Measurements from ENCODE around the gene NAA38.
A peak's percentile ranks its signal among the peaks of the same experiment; 100 is the strongest.

NAA38 gene

DNA sequence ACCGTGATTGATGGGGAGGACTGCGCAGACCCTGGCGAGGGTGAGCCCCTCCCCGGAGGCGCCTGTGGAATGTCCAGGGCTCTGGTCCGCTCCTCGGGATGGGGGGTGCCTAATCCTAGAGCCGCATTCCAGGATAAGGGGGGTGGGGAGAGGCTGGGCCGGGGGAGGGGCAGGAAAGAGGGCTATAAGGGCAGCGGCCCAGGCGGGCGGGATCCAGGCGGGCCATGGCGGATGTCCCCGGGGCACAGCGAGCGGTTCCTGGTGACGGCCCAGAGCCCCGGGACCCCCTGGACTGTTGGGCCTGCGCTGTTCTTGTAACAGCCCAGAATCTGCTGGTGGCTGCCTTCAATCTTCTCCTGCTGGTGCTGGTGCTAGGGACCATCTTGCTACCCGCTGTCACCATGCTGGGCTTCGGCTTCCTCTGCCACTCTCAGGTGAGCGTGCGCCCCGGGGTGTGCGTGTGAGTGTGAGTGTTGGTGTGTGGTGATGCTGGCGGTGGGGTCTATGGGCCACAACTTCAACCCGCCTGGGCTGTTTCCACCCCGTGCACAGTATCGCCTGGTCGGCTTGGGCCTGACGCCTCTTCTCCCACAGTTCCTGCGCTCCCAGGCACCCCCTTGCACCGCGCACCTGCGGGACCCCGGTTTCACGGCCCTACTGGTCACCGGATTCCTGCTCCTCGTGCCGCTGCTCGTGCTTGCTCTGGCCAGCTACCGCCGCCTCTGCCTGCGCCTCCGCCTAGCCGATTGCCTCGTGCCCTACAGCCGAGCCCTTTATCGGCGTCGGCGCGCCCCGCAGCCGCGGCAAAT is 2.3 kb downstream of the NAA38 start, which contains the start of gene TMEM88:
Gene TMEM88 (plus strand): TSS at position 216 of the 809 bp plus-strand sequence. CDS start 9 bp downstream, at position 225.
- Histone ChIP-seq H3K27me3 (no peaks in the 10 kb centered on the region), H3K4me1 (ENCODE audit: control insufficient read depth in 1 of 2, insufficient read depth in 1 of 2, low read depth in 1 of 2, low read length in 1 of 2) (peaks cover 69 to 76% of the 10 kb centered on the region in 2 experiments), H3K4me3 (ENCODE audit: low read depth in 1 of 2, low read length in 1 of 2) (peak within 1 kb of the TSS; percentile 78 to 94), H3K27ac (peak within 1 kb of the TSS; percentile 98), H3K9me3 (peaks cover 15% of the 10 kb centered on the region), H3K36me3 (peaks cover 66% of the 10 kb centered on the region)
- TF ChIP-seq, protein P1, sequence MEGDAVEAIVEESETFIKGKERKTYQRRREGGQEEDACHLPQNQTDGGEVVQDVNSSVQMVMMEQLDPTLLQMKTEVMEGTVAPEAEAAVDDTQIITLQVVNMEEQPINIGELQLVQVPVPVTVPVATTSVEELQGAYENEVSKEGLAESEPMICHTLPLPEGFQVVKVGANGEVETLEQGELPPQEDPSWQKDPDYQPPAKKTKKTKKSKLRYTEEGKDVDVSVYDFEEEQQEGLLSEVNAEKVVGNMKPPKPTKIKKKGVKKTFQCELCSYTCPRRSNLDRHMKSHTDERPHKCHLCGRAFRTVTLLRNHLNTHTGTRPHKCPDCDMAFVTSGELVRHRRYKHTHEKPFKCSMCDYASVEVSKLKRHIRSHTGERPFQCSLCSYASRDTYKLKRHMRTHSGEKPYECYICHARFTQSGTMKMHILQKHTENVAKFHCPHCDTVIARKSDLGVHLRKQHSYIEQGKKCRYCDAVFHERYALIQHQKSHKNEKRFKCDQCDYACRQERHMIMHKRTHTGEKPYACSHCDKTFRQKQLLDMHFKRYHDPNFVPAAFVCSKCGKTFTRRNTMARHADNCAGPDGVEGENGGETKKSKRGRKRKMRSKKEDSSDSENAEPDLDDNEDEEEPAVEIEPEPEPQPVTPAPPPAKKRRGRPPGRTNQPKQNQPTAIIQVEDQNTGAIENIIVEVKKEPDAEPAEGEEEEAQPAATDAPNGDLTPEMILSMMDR (IDR thresholded peaks at IDR 0.05): no peak

GRCh38 chr17:7854078-7854777 is 3.1 kb downstream of the NAA38 start:
- Histone ChIP-seq H3K4me3 (ENCODE audit: low read depth in 1 of 2, low read length in 1 of 2) (no peak overlapping the region), H3K9me3 (peaks cover 16% of the 10 kb centered on the region), H3K27ac (peak overlapping the region; percentile 98), H3K4me1 (ENCODE audit: control insufficient read depth in 1 of 2, insufficient read depth in 1 of 2, low read depth in 1 of 2, low read length in 1 of 2) (peaks cover 75 to 84% of the 10 kb centered on the region in 2 experiments), H3K27me3 (no peaks in the 10 kb centered on the region), H3K36me3 (peaks cover 74% of the 10 kb centered on the region)
- TF ChIP-seq, protein P1 (IDR thresholded peaks at IDR 0.05): no peak

DNA sequence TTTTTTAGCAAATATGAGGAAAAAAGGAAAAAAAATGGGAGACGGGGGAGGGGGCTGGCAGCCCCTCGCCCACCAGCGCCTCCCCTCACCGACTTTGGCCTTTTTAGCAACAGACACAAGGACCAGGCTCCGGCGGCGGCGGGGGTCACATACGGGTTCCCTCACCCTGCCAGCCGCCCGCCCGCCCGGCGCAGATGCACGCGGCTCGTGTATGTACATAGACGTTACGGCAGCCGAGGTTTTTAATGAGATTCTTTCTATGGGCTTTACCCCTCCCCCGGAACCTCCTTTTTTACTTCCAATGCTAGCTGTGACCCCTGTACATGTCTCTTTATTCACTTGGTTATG is 3.7 kb downstream of the NAA38 start:
- H3K9me3 ChIP-seq: peaks cover 16% of the 10 kb centered on the region
- H3K4me1 ChIP-seq (ENCODE audit: control insufficient read depth in 1 of 2, insufficient read depth in 1 of 2, low read depth in 1 of 2, low read length in 1 of 2): peaks cover 71 to 85% of the 10 kb centered on the region in 2 experiments
- peak overlapping the region; percentile 98 for H3K27ac ChIP-seq
- TF ChIP-seq, protein P1 (IDR thresholded peaks at IDR 0.05): no peak
- no peak overlapping the region for H3K4me3 ChIP-seq (ENCODE audit: low read depth in 1 of 2, low read length in 1 of 2)
- H3K27me3 ChIP-seq: no peaks in the 10 kb centered on the region
- H3K36me3 ChIP-seq: peaks cover 80% of the 10 kb centered on the region

DNA sequence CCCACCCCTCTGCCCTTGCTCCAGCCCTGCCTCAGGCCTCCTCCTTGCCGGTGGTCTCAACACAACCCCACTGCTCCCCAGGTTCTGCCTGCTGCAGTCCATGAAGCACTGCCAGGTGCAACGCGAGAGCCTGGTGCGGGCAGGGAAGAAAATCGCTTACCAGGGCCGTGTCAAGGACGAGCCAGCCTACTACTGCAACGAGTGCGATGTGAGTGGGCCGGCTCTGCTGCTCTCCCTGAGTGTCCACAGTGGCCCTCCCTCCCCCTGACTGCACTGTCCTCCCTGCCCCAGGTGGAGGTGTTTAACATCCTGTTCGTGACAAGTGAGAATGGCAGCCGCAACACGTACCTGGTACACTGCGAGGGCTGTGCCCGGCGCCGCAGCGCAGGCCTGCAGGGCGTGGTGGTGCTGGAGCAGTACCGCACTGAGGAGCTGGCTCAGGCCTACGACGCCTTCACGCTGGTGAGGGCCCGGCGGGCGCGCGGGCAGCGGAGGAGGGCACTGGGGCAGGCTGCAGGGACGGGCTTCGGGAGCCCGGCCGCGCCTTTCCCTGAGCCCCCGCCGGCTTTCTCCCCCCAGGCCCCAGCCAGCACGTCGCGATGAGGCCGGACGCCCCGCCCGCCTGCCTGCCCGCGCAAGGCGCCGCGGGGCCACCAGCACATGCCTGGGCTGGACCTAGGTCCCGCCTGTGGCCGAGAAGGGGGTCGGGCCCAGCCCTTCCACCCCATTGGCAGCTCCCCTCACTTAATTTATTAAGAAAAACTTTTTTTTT is 4.3 kb downstream of the NAA38 start:
- Histone ChIP-seq H3K4me1 (ENCODE audit: control insufficient read depth in 1 of 2, insufficient read depth in 1 of 2, low read depth in 1 of 2, low read length in 1 of 2) (peaks cover 66 to 80% of the 10 kb centered on the region in 2 experiments), H3K27ac (peak overlapping the region; percentile 98), H3K4me3 (ENCODE audit: low read depth in 1 of 2, low read length in 1 of 2) (peak overlapping the region in 1 of 2 experiments; percentile 24), H3K9me3 (peaks cover 16% of the 10 kb centered on the region), H3K36me3 (peaks cover 86% of the 10 kb centered on the region), H3K27me3 (no peaks in the 10 kb centered on the region)
- TF ChIP-seq, protein P1 (IDR thresholded peaks at IDR 0.05): no peak

- H3K27me3 ChIP-seq: no peaks in the 10 kb centered on the region
- TF ChIP-seq, protein P1 (IDR thresholded peaks at IDR 0.05): no peak
- peaks cover 16% of the 10 kb centered on the region for H3K9me3 ChIP-seq
- peaks cover 57 to 78% of the 10 kb centered on the region in 2 experiments for H3K4me1 ChIP-seq (ENCODE audit: control insufficient read depth in 1 of 2, insufficient read depth in 1 of 2, low read depth in 1 of 2, low read length in 1 of 2)
- peak overlapping the region; percentile 98 for H3K27ac ChIP-seq
- H3K4me3 ChIP-seq (ENCODE audit: low read depth in 1 of 2, low read length in 1 of 2): peak overlapping the region in 1 of 2 experiments; percentile 52
- peaks cover 94% of the 10 kb centered on the region for H3K36me3 ChIP-seq
These were observed 5.1 kb downstream of the NAA38 start for GRCh38 chr17:7852262-7852670.

Data from neutrophil (primary cell).